Gastroesophageal sphincter (tissue), 4 donors: ENCODE data around the gene CCSER1. TPM values are rescaled to one million over a fixed set of nuclear protein-coding genes. Genes with fewer than 3 reads are reported as not detected.
"Not testable (repeated sequence)": the region's sequence is repeated elsewhere in the genome, so short reads cannot be mapped to it uniquely, and the experiment has no call there.

Experiments
- ATAC-seq: fragments of 150-250 bp; one replicate; pipeline ENCODE4 v1.9.1; 2016; ENCODE audit warnings: mild to moderate bottlenecking, moderate library complexity
- H3K27ac ChIP-seq, 4 donors: fragments of 200-600 bp; sonication (generic) in 3 of 4; 1 replicate in 3 of 4; 2 replicates in 1 of 4; pipeline ENCODE4 v1.5.1; 2016 to 2019
- H3K27me3 ChIP-seq: fragments of 200-600 bp; sonication (generic); one replicate; pipeline ENCODE4 v1.5.1; 2019
- H3K36me3 ChIP-seq, 2 donors: fragments of 200-600 bp; sonication (generic); one replicate each; pipeline ENCODE4 v1.5.1; 2019; ENCODE audit warnings: control low read depth in 1 of 2
- H3K4me1 ChIP-seq, 3 donors: fragments of 200-600 bp; sonication (generic); 1 replicate in 2 of 3; 2 replicates in 1 of 3; pipeline ENCODE4 v1.5.1; 2016 to 2019; ENCODE audit warnings: control low read depth in 2 of 3
- H3K4me3 ChIP-seq, 2 donors: fragments of 200-600 bp; sonication (generic); one replicate each; pipeline ENCODE4 v1.5.1; 2019; ENCODE audit warnings: mild to moderate bottlenecking in 1 of 2, moderate library complexity in 1 of 2
- H3K9me3 ChIP-seq, 3 donors: fragments of 200-600 bp; sonication (generic); one replicate each; pipeline ENCODE4 v1.5.1; 2017 to 2019; ENCODE audit warnings: control low read depth in 2 of 3
- EP300 ChIP-seq: sonication (generic); formaldehyde crosslinking; IDR thresholded peaks from one replicate; pipeline ENCODE4 v1.6.1; 2017; ENCODE audit warnings: antibody characterized with exemption, mild to moderate bottlenecking
- POLR2A ChIP-seq, 2 donors: fragments of 450-650 bp; IDR thresholded peaks; one replicate each; pipeline ENCODE4 v1.6.1; 2017; ENCODE audit warnings: antibody characterized with exemption in 2 of 2, mild to moderate bottlenecking in 2 of 2, moderate library complexity in 1 of 2
- POLR2AphosphoS5 ChIP-seq: sonication (generic); formaldehyde crosslinking; IDR thresholded peaks from one replicate; pipeline ENCODE4 v1.6.1; 2017; ENCODE audit warnings: antibody characterized with exemption
- WGBS, 2 donors: methylation state at CpG; one replicate each; pipeline ENCODE4 v1.1.5; 2018; ENCODE audit warnings: low coverage in 1 of 2; 5-methylcytosine and 5-hydroxymethylcytosine counted together
- total RNA-seq, 4 donors: library from RNA; depleted of rRNA; stranded (reverse); fragments of >200 nt; gene quantifications; one replicate each; pipeline ENCODE4 v1.1.0, GENCODE V29; 2016
- TF ChIP-seq, protein P1 (sequence below), 4 experiments: fragments of 200-600 bp in 2 of 4; fragments of 450-650 bp in 2 of 4; sonication (generic) in 1 of 4; IDR thresholded peaks; one replicate each; pipeline ENCODE4 v1.5.1; 2017 to 2019; ENCODE audit warnings: antibody characterized with exemption in 4 of 4, mild to moderate bottlenecking in 2 of 4, moderate library complexity in 2 of 4

The CCSER1 gene
- total RNA-seq, 4 donors from 2014 or later = 2.4 to 9.3 (median 4.6) TPM

DNA sequence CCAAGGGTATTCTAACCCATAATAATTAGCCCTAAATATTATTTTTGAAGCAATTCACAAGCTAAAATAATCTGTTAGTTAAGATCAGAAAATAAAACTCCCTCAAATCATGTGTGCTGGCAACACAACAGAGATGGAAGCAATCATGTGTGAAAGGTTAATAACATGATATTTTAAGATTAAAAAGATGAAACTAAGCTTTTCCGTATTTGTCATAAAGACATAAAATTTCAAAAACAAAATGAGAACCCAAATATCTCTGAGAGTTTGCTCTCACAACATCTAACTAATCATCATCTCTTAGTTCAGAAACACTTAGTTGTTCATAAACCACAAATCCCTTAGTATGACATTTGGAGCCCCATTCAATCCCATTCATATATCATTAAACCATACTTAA lies 749.1 kb downstream of the CCSER1 start:
- no peaks in the 10 kb centered on the region for H3K27me3 ChIP-seq
- no peak overlapping the region for H3K4me3 ChIP-seq
- no peak for ATAC-seq
- H3K9me3 ChIP-seq = no peaks in the 10 kb centered on the region
- TF ChIP-seq, protein P1, sequence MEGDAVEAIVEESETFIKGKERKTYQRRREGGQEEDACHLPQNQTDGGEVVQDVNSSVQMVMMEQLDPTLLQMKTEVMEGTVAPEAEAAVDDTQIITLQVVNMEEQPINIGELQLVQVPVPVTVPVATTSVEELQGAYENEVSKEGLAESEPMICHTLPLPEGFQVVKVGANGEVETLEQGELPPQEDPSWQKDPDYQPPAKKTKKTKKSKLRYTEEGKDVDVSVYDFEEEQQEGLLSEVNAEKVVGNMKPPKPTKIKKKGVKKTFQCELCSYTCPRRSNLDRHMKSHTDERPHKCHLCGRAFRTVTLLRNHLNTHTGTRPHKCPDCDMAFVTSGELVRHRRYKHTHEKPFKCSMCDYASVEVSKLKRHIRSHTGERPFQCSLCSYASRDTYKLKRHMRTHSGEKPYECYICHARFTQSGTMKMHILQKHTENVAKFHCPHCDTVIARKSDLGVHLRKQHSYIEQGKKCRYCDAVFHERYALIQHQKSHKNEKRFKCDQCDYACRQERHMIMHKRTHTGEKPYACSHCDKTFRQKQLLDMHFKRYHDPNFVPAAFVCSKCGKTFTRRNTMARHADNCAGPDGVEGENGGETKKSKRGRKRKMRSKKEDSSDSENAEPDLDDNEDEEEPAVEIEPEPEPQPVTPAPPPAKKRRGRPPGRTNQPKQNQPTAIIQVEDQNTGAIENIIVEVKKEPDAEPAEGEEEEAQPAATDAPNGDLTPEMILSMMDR (IDR thresholded peaks at IDR 0.05) = no peak
- no peak for TF ChIP-seq POLR2A (IDR thresholded peaks at IDR 0.05)
- no peak for TF ChIP-seq EP300
- TF ChIP-seq POLR2AphosphoS5 = no peak
- H3K36me3 ChIP-seq = no peaks in the 10 kb centered on the region
- H3K27ac ChIP-seq = no peak overlapping the region
- no peaks in the 10 kb centered on the region for H3K4me1 ChIP-seq
- 89% methylated on average over 1 of the region's 1 CpG for WGBS, 2 donors

DNA sequence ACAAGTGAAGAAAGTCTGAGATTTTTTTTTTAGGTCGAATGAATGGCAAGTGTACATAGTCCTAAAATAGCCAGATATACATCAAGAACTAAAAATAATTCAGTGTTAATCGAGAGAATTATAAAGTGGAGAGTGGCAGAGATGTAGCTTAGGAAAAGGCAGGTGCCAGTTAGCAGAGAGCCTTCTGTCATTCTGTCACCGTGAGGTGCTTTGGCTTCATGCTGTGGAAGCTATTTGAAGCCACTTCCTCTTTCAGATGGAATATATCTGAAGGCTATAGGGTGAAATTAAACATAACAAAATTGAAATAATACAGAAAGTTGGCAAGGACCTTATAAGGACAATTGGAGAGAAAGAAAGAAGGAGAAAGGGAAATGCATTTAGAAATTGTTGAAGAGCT lies 756.3 kb downstream of the CCSER1 start:
- Histone ChIP-seq H3K36me3 (no peaks in the 10 kb centered on the region), H3K4me3 (no peak overlapping the region), H3K9me3 (no peaks in the 10 kb centered on the region), H3K4me1 (no peaks in the 10 kb centered on the region), H3K27ac (no peak overlapping the region), H3K27me3 (no peaks in the 10 kb centered on the region)
- ATAC-seq = no peak
- 62 to 91% methylated on average over 3 of the region's 3 CpGs for WGBS, 2 donors
- TF ChIP-seq POLR2A (IDR thresholded peaks at IDR 0.05) = no peak
- TF ChIP-seq POLR2AphosphoS5 = no peak
- TF ChIP-seq EP300 = no peak
- TF ChIP-seq, protein P1 (IDR thresholded peaks at IDR 0.05) = no peak

DNA sequence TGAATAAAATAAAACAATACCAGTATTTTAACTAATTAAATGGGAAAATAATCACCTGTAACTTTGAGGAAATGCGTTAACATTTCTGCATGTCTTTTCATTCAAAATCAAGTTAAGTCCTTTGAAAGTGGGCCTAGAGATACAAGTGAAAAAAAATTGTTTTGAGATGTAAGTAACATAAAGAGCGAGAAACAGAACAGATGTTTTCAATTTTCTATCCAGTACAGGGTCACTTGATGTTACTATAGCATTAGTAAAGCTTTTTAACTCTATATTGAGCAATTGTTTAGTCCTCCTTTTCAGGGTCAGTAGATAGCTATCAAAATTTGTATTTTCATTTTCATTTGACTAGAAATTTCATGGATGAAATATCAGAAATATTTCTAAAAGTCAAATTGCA lies 761.4 kb downstream of the CCSER1 start:
- WGBS, 2 donors = 57 to 68% methylated on average over 2 of the region's 2 CpGs
- H3K4me1 ChIP-seq = no peaks in the 10 kb centered on the region
- no peaks in the 10 kb centered on the region for H3K27me3 ChIP-seq
- TF ChIP-seq POLR2AphosphoS5 (no peak), POLR2A (IDR thresholded peaks at IDR 0.05) (no peak), EP300 (no peak)
- TF ChIP-seq, protein P1 (IDR thresholded peaks at IDR 0.05) = no peak
- no peaks in the 10 kb centered on the region for H3K36me3 ChIP-seq
- H3K9me3 ChIP-seq = no peaks in the 10 kb centered on the region
- H3K4me3 ChIP-seq = no peak overlapping the region
- no peak overlapping the region for H3K27ac ChIP-seq
- ATAC-seq = no peak

DNA sequence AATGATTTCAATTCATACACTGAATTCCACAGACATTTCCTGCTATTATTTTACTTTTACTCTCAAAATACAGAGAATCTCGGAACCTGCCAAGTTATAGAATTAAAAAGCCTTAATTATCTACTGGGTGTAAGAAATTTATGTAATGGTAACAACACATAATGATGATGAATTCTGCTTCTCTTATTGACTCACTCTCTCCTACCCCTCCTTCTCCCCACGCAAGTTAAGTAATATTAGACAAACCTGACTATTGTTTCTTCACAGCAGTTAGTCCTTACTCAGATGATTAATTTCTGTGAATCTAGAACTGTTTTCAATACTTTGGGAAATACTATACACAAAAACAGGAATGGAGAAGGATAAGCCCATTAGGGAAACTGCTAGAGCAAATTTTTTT lies 762.0 kb downstream of the CCSER1 start:
- Histone ChIP-seq H3K4me1 (no peaks in the 10 kb centered on the region), H3K36me3 (no peaks in the 10 kb centered on the region), H3K27me3 (no peaks in the 10 kb centered on the region), H3K4me3 (no peak overlapping the region), H3K27ac (no peak overlapping the region), H3K9me3 (no peaks in the 10 kb centered on the region)
- TF ChIP-seq EP300 (no peak), POLR2AphosphoS5 (no peak)
- WGBS, 2 donors = 81 to 86% methylated on average over 2 of the region's 2 CpGs
- ATAC-seq = no peak

DNA sequence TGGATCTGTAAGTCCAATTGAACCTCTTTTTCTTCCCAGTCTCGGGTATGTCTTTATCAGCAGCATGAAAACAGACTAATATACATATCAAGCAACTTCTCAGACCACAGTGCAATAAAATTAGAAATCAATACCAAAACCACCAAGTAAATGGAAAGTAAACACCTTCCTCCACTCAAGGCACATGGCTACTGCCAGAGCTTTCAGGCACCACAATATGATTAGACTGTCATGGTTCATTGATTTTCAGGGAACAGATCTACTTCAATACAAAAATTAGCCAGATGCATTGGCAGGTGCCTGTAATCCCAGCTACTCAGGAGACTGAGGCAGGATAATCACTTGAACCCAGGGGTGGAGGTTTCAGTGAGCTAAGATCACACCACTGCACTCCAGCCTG lies 776.2 kb downstream of the CCSER1 start:
- not testable (repeated sequence) for H3K4me1 ChIP-seq, H3K27ac ChIP-seq, H3K4me3 ChIP-seq, ATAC-seq, H3K27me3 ChIP-seq, H3K36me3 ChIP-seq
- H3K9me3 ChIP-seq = peaks cover 0 to 12% (median 0%) of the 10 kb centered on the region in 3 donors
- 100% methylated on average over 1 of the region's 1 CpG; no CpG with 5 or more reads in 1 of the 2 donors for WGBS, 2 donors

DNA sequence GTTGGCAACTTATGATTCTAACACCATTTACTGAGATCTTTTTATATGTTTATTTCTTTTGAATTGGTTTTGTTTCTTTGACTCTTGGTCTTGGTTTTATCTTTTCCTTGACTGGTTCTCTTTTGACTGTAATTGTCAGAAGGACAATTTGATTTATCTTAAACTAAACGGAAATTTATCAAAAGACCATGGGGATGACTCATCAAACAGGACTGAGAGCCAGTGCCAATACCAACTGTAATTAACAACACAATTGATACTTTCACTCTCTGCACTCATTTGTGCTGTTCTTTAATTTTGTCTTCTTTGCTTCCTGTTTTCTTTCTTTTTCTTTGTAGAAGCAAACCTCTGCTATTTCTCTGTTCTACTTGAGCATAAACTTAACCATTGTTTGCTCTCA lies 776.8 kb downstream of the CCSER1 start:
- H3K4me1 ChIP-seq = no peaks in the 10 kb centered on the region
- WGBS, 2 donors = 39 to 70% methylated on average over 1 of the region's 1 CpG
- no peaks in the 10 kb centered on the region for H3K36me3 ChIP-seq
- H3K4me3 ChIP-seq = no peak overlapping the region
- peaks cover 0 to 12% (median 0%) of the 10 kb centered on the region in 3 donors for H3K9me3 ChIP-seq
- no peaks in the 10 kb centered on the region for H3K27me3 ChIP-seq
- TF ChIP-seq, protein P1 (IDR thresholded peaks at IDR 0.05) = no peak
- TF ChIP-seq POLR2A (IDR thresholded peaks at IDR 0.05) (no peak), POLR2AphosphoS5 (no peak), EP300 (no peak)
- no peak for ATAC-seq
- no peak overlapping the region for H3K27ac ChIP-seq
